HG03066 (cell line): ENCODE results near the gene FAM227A.
"Not testable (repeated sequence)": the region's sequence is repeated elsewhere in the genome, so short reads cannot be mapped to it uniquely, and the experiment has no call there.

Source experiments
- ATAC-seq: cut with Tn5 transposase; IDR thresholded peaks from one replicate; pipeline ENCODE4 v1.9.1; 2021; ENCODE audit warnings: low read depth; ENCODE audit not compliant: unreplicated experiment

FAM227A gene

DNA sequence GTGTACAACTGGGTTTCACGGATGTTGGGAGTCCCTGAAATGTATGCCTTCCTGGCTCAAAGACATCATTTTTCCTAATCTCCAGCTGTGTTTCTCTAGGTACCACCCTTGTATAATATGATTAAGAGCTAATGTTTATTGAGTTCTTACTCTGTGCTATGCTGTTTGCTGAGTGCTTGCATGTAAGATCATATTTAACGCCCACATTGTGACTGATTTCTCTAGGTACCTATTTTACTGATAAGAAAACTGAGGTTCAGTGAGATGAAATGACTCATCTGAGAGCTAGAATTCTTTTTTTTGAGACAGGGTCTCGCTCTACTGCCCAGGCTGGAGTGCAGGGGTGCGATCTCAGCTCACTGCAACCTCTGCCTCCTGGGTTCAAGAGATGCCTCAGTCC lies 42.6 kb downstream of the FAM227A start:
- ATAC-seq = no peak

DNA sequence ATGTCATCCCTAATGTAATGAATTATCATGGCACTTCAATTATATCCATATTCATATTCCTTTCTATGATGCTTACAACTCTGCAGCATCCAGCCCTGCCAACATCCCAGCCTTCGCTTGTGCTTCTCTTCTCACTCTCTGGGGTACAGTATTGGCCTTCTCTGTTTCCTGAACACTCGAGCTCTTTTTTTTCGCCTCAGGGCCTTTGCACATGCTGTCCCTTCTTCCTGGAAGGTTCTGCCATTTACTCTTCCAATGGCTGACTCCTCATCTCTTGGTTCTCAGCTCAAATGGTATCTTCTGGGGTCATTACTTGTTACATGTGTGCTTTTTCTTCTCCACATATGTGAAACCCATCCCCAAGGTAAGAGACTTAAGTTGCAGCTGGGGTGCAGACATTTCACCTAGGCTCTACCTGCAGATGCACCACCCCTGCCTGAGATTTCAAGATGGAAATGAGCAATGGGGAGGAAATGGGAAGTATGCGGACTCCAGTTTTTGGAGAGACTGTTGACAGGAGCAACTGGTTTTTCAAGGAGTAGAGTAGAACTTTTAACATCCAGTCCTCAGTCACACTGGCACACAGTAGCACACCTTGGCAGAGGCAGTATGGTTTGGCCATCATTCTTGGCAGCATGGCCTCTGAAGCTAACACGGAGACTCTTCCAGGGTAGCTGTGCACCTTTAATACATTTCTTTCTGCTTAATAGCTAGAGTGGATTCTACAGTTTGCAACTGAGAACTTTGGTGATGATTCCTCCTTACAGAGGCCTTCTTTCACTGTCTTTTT lies 43.8 kb downstream of the FAM227A start:
- ATAC-seq = no peak

DNA sequence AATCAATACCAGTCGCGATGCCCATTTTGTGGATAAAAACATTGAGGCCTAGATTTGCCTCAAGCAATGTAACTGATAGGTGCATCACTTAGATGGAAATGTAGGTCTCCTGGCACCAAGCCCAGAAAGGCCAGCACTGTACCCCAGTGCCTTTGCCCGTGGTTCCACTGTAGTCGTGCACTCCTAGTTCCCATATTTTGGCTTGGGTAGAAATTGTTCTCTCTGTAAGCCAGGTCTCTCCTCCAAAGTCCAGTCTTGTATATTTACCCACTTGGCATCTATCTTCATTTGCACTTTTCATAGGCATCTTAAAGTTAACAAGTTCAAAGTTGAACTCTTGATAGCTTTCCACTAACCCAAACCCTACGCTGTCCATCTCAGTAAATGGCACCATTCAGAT lies 44.6 kb downstream of the FAM227A start:
- no peak for ATAC-seq

DNA sequence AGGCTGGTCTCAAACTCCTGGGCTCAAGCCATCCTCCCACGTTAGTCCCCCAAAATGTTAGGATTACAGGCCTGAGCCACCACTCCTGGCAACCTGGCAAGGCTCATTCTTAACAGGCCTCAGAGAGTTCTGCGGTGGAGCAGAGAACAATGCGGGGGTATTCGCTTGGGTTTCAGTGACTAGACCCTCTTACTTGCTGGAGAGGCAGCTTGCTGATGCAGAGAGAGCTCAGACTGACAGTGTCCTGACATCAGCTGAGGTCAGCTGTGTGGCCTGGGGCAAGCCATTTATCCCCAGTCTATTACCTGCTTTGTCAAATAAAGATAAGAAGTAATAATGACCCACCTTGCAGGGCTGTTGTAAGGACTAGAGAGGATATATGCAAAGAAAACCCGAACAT lies 46.0 kb downstream of the FAM227A start:
- no peak for ATAC-seq

DNA sequence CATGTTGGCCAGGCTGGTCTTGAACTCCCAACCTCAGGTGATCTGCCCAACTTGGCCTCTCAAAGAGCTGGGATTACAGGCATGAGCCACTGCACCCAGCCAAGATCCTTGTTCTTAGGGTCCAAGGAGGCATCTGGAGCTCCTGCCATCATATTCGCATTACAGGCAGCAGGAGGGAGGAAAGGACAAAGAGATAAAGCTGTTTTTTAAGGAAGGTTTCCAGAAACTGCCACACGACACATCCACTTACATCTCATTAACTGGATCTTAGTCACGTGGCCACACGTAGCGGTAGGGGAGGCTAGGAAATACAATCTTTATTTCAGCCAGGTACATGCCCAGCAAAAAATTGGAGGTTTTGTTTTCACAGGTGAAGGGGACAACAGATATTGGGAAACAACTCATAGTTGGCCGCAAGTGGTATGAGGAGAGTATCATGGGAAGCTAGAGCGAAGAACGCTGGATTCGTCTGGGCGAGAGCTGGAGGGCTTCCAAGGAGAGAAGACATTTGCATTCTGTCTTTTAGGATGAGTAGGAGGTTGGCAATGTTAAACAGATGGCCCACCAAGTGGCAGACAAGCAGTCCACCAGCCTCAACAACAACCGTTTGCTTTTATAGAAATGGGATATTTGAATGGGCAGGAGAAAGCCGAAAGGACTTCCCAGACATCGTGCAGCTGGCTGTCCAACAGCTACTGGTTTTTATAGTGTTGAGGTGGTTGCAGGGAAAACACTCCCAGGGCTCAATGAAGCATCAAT lies 47.0 kb downstream of the FAM227A start:
- no peak for ATAC-seq

DNA sequence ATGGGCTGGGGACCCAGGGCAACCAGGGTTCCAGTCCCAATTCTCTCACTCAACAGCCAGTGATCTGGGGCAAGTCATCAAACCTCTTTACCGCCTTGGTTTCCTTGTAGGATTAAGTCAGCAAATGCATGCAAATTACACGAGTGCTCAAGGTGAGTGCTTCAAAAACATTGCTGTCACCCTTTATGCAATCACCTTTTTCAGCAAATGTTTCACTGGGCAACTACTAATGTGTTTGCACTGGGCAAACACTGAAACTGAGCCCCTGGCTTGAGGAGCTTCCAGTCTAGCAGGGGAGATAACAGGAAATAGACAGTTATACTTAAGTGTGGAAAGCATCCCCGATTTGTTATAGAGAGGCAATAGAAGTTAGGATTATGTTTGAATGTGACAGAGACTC lies 48.5 kb downstream of the FAM227A start:
- no peak for ATAC-seq

DNA sequence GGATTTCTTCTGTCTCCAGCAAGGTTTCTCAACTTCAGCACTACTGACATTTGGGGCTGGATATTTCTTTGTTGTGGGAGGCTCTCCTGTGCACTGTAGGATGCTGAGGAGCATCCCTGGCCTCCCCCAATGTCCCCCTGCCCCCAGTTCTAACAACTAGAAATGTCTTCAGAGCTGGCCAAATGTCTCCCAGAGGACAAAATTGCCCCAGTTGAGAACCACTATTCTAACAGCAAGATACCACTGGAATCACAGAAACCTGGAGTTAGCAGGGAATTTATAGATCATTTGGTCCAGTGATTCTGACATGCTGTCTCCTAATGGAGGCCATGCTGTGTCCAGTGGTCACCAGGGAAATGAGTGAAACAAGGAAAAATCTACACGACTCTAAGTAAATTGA lies 54.0 kb downstream of the FAM227A start:
- no peak for ATAC-seq

DNA sequence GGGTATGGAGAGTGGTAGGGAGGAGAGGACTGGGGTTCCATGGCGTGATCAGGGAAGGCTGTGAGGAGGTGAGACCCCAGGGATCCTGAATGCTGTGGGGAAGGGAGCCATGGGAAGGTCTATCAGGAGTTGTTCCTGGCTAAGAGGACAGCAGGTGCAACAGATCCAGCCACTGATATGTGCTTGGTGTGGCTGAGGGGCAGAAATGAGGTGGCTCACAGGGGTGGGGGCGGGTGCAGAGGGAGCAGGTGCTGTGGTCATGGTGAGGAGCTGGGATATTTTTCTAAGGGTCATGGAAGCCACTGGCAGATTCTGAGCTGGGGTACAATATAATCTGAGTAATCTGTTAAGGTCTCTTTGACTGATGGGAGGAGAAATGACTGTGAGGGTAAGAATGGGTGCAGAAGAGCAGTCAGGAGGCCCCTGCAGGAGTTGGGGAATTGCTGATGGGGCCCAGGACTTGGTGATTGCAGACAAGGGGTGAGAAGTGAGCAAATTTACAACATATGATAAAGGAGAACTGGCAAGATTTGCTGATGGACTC lies 54.9 kb downstream of the FAM227A start:
- ATAC-seq = no peak

DNA sequence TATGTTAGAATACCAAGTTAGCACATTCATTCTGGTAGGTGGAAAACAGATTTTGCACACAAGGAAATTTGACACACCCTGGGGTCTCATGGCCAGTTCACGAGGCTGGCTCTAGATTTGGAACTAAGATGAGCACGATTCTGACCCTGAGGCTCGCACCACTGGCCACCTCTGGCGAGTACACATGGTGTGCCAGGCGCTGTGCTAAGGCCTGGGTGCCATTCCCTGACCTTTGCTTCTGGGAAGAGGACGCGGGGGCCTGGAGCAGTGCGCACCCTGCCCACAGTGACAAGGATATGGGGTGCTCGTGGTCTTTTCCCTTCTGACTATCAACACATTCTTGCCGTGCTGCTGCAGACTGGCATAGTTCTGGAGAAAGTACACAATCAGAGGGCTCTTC lies 56.7 kb downstream of the FAM227A start:
- ATAC-seq = no peak

DNA sequence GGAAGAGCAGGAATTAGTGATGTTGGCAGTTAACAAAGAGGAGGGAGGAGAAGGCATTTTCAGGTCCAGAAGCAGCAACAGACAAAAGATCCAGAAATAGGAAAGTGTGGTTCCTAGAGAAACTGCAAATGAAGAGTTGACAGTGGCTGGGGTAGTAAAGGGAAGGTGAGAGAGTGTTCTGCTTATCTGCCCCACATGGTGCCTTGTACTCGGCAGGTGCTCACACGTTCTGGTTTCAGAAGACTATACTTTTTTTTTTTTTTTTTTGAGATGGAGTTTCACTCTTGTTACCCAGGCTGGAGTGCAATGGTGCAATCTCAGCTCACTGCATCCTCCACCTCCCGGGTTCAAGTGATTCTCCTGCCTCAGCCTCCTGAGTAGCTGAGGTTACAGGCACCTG lies 73.3 kb downstream of the FAM227A start:
- not testable (repeated sequence) for ATAC-seq

DNA sequence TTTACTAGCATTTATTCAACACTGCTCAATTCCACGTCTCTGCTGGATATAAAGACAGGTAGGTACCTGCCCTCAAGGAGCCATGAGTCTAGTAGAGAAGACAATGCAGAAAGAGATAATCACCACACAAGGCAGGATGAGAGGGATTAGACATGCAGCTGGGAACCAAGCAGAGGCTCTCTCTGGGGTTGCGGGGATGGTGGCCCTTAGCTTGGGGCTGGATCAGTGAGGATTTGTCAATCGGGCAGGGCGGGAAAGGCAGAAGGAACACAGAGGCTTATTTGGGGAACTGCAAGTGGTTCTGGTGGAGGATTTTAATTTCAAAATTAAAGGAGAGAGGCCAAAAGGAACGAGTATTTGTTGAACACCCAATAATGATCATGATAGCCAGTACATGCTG lies 77.7 kb downstream of the FAM227A start:
- ATAC-seq = no peak

DNA sequence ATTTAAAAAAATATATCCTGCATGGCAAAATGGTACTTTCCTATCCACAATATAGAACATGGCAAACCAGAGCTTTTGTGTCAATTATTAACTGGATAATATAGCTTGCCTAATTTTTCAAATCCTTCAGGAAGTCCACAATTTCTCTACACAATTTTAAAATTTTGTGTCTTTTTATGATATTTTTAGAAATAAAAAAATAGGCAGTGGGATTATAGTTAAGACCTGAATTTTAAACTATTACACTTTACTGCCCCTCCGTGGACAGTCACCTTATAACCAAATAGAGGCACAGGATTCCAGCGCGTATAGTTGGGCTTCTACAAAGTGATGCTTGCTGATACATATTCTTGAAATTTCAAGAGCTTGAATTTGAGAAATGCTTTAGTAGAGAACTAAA lies 84.1 kb downstream of the FAM227A start:
- ATAC-seq = no peak

DNA sequence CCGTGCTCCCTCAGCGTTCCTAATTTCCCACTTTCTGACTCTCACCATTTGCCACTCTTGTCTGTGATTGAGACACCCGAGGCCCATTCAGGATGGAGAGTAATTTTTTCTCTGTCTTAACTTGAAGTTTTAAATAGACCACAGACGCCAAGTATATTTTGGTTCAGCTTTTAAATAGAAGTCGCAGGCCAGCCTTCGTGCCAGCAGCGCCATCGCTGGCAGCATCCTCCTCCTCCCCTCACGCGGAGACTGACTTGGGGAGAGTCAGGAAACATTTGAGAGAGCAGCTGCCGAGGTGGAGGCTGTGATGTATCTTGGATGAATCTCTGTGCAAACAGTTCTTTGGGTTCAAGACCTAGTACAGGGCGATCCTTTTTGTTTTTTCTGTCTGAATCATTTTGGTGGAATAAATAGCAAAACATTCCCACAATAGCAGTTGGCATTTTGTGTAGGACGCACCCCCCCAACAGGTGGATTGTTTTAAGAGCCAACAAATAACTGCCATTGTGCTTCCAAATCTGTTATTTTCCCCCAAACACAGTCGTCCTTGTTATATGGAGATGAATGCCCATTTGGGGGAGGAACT lies 85.3 kb downstream of the FAM227A start:
- ATAC-seq = peak; percentile 14

DNA sequence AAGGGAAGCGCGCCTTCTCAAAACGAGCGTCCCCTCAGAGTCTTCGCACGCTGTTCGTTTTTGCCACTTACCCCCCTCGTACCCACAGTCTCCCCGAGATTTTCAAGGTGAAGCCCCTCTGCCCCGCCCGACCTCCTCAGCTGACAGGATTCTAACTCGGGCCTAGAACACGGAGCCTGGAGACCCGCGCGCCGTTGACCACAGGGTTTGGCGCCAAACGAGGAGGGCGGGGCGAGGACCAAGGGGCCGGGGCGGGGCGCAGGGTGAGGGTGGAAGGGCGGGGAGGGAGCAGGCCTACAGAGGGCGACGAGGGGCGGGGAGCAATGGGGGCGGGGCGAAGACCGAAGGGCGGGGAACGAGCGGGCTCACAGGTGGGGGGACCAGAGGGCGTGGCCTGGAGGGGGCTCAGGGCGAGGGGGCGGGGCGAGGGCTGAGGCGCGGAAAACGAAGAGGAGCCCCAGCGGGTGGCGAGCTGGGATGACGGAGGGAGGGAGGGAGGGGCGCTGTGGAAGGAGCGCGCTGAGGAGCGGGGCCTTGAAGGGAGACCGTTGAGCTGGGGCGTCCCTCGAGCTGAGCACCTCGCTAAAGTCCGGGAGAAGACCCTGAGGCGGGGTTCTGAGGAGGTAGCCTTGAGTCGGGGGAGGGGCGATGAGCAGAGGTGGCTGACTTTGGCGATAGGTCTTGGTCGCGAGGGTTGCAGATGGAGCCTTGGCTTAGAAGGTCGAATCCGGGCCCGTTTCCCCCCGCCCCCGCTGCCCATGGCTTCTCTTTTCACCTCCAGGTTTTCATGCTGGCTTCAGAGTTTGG lies 86.0 kb downstream of the FAM227A start, which contains the start of gene DMC1:
Gene DMC1 (minus strand): TSS at position 212 of the 807 bp plus-strand sequence. CDS start 1,927 bp downstream, outside the sequence.
- ATAC-seq = peak; percentile 58

DNA sequence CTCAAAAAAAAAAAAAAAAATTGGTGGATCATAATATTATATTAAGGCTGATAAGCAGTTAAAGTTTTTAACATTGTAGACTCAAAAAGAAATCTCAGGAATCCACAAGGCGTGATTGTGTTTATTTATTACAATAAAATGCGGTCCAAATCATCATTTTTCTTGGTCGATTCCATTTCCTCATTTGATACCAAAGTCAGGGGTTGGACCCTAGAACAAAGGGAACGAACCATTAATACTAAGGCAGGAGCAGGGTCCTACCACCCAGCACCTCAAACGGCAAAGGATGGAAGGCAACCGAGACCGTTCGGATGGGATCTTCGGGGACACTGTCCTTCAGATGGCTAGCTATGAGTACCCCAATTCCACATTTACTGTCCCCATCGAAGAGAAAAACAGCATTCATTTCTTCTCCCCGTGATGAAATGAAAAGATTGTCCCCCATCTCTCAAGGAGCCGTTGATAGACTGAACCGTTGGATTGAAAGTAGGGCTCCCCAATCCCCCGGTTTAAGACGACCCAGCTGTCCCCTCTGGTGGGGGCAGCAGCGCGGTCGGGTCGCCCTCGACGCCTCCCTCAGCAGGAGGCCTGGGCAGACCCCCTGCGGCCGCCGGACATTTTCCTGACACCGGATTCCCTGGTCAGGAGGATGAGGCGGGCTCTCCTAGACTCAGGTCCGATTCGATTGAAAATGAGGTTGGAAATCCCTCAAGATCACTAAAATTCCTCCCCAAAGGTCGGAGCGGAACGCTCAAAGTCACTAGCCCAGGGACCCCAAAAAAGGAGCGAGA lies 86.8 kb downstream of the FAM227A start:
- no peak for ATAC-seq

DNA sequence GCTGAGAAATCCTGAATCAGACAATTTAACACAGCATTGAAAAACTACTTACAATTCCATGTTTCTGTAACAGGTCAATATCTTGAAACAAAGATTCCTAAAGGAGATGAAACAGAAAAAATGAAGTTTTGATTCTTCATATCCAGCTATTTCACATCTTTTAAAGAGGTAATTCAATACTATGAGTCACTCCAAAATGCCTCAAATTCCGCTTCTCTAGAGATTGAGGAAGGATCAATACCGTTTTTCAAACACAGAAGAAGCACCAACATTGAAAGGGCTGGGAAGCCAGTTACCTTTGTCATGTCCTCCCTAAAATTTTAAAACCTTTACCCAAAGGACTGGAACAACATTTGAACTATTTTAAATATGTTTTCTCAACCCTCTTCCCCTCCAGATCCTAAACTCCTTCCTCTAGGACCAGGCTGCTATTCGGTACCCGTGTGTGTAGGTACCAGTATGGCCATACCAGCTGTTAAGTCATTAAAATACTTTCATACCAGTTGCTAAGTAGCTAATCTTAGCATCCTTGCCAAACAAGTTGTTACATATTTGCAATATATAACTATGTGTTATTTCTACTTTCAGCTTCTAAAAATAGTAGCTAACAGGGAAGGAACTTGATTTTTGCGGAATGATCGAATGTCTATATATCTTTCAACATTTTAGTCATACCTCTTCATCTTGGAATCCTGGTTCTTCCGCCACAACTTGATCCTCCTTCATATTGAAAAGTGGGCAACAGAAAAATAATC lies 88.5 kb downstream of the FAM227A start:
- ATAC-seq = no peak

DNA sequence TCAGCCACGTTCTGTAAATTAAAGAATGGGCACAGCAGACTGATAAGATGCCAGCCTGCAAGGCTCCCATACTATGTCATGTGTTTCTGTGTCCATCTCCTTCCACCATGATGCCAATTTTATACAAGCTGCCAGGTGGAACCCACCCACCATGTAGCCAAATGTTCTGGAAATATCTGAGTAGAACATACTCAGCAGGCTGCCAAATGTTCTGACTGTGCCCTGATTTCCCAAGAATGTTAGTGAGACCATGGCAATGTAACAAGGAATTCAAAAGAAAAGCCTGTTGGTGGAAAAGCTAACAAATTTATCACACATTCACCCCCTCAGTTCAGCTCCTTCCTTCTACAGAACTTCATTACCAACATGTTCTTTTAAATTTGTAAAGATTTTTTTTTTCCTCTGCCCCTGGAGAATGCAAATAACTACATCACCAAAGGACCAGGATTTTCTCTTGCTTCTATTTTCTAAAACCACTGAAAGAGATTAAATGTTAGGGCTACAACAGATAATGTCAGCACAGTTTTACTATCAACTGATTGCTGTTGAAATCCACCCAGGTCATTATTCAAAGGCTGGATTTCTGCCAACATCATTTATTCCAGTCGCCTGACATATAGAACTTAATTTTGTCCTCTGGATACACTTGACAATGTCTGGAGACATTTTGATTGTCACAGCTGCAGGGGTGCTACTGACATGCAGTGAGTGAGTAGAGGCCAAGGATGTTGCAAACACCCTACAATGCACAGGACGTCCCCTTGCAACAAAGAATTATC lies 89.3 kb downstream of the FAM227A start:
- no peak for ATAC-seq

DNA sequence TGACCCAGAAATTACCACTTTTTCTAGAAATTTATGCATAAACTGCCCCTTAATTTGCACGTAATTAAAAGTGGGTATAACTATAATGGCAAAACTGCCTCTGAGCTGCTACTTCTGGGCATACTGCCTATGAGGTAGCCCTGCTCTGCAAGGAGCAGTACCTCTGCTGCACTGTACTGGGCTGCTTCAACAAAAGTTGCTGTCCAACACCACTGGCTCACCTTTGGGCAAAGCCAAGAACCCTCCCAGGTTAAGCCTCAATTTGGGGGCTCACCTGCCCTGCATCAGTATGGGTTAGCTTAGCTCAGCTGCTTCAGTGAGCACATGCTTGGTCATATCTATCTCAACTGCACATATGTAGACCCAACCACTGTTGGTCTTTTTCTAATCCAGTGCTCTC lies 90.8 kb downstream of the FAM227A start:
- no peak for ATAC-seq
